GM18502 (cell line): Measurements from ENCODE around the gene AFF2.

Source experiments
- ATAC-seq: cut with Tn5 transposase; IDR thresholded peaks from one replicate; pipeline ENCODE4 v1.9.1; 2021; ENCODE audit warnings: mild to moderate bottlenecking; ENCODE audit not compliant: unreplicated experiment, poor library complexity

The AFF2 gene

GRCh38 chrX:148813967-148814366 lies 313.6 kb downstream of the AFF2 start:
- ATAC-seq = no peak

GRCh38 chrX:148815218-148815961 lies 315.0 kb downstream of the AFF2 start:
- no peak for ATAC-seq

- no peak for ATAC-seq
Measured at GRCh38 chrX:148823986-148824385, 323.6 kb downstream of the AFF2 start.

GRCh38 chrX:148825696-148826095 lies 325.3 kb downstream of the AFF2 start:
- no peak for ATAC-seq

- ATAC-seq = no peak
Measured at GRCh38 chrX:148836741-148837140, 336.3 kb downstream of the AFF2 start.

GRCh38 chrX:148850631-148851030 lies 350.2 kb downstream of the AFF2 start:
- ATAC-seq = no peak

- no peak for ATAC-seq
Measured at GRCh38 chrX:148854306-148854705, 353.9 kb downstream of the AFF2 start.

- ATAC-seq = no peak
Measured at GRCh38 chrX:148856505-148856904, 356.1 kb downstream of the AFF2 start.

GRCh38 chrX:148865277-148866210 lies 365.1 kb downstream of the AFF2 start:
- ATAC-seq = no peak

- no peak for ATAC-seq
Measured at GRCh38 chrX:148867596-148867995, 367.2 kb downstream of the AFF2 start.

- ATAC-seq = no peak
Measured at GRCh38 chrX:148871422-148872160, 371.2 kb downstream of the AFF2 start.

- no peak for ATAC-seq
Measured at GRCh38 chrX:148872161-148872535, 371.7 kb downstream of the AFF2 start.

- no peak for ATAC-seq
Measured at GRCh38 chrX:148872881-148873280, 372.5 kb downstream of the AFF2 start.

- ATAC-seq = no peak
Measured at GRCh38 chrX:148874636-148875246, 374.3 kb downstream of the AFF2 start.

GRCh38 chrX:148878371-148878770 lies 378.0 kb downstream of the AFF2 start:
- no peak for ATAC-seq

- no peak for ATAC-seq
Measured at GRCh38 chrX:148885203-148885602, 384.8 kb downstream of the AFF2 start.

- ATAC-seq = no peak
Measured at GRCh38 chrX:148893395-148893794, 393.0 kb downstream of the AFF2 start.

GRCh38 chrX:148902581-148902980 lies 402.2 kb downstream of the AFF2 start:
- no peak for ATAC-seq

GRCh38 chrX:148903176-148903575 lies 402.8 kb downstream of the AFF2 start:
- no peak for ATAC-seq

GRCh38 chrX:148904421-148905111 lies 404.1 kb downstream of the AFF2 start:
- no peak for ATAC-seq
